Measurements from ENCODE around the gene HLA-DMA. TPM values are rescaled to one million over a fixed set of nuclear protein-coding genes. Genes with fewer than 3 reads are reported as not detected.

HLA-DMA gene
- polyA plus RNA-seq, 3 donors, result 434 to 526 (median 515) TPM

GRCh38 chr6:33000055-33000454 lies 47.2 kb upstream of the HLA-DMA start:
- H3K27me3 Mint-ChIP-seq (ENCODE audit: low read depth in 3 of 3), result peaks cover 11 to 13% (median 12%) of the 10 kb centered on the region in 3 donors
- no peaks in the 10 kb centered on the region for H3K36me3 Mint-ChIP-seq
- H3K9me3 Mint-ChIP-seq, result no peaks in the 10 kb centered on the region
- H3K36me3 ChIP-seq (replicated peaks in 1 of 2; ENCODE audit: control insufficient read depth in 1 of 2, insufficient read depth in 2 of 2, low read length in 2 of 2), result no peaks in the 10 kb centered on the region
- no peak overlapping the region for H3K4me3 ChIP-seq (replicated peaks in 1 of 3; ENCODE audit: low read depth in 2 of 3, low read length in 3 of 3)
- TF ChIP-seq CTCF (IDR thresholded peaks at IDR 0.05), result peak; percentile 19
- intact Hi-C loops (cut with micrococcal nuclease), result no loop called here
- peak in 2 of 3 donors; percentile 17 to 49 for DNase-seq
- no peak overlapping the region for H3K4me3 Mint-ChIP-seq
- peaks cover 3% of the 10 kb centered on the region in 2 donors for H3K27me3 ChIP-seq (ENCODE audit: control insufficient read depth in 2 of 2, insufficient read depth in 2 of 2, low read length in 2 of 2)
- WGBS (ENCODE audit: insufficient coverage), result 29% methylated on average over 5 of the region's 8 CpGs
- no peak overlapping the region for H3K4me2 ChIP-seq (replicated peaks; ENCODE audit: extremely low read depth, low read length, poor library complexity, severe bottlenecking)
- peak overlapping the region; percentile 2 for H2AFZ ChIP-seq (ENCODE audit: insufficient read depth, low read depth, low read length, poor library complexity, severe bottlenecking)
- peak overlapping the region in 1 of 7 donors; percentile 18 for H3K27ac Mint-ChIP-seq
- peaks cover 8 to 13% of the 10 kb centered on the region in 2 donors for H3K4me1 ChIP-seq (ENCODE audit: control insufficient read depth in 1 of 2, insufficient read depth in 2 of 2, low read length in 2 of 2)
- H3K79me2 ChIP-seq (ENCODE audit: insufficient read depth, low read length), result no peaks in the 10 kb centered on the region
- H3K27ac ChIP-seq (ENCODE audit: low read depth in 1 of 2, low read length in 2 of 2), result no peak overlapping the region
- H3K9me3 ChIP-seq (replicated peaks in 1 of 2; ENCODE audit: control insufficient read depth in 1 of 2, insufficient read depth in 1 of 2, low read length in 2 of 2), result no peaks in the 10 kb centered on the region
- H4K20me1 ChIP-seq (ENCODE audit: insufficient read depth, low read length), result no peaks in the 10 kb centered on the region
- no peak overlapping the region for H3K9ac ChIP-seq (ENCODE audit: insufficient read depth, low read length, poor library complexity, severe bottlenecking)
- H3K4me1 Mint-ChIP-seq, result peaks cover 11% of the 10 kb centered on the region

GRCh38 chr6:32995448-32995847 lies 42.6 kb upstream of the HLA-DMA start:
- Mint-ChIP-seq H3K4me1 (peaks cover 6% of the 10 kb centered on the region), H3K27ac (no peak overlapping the region), H3K9me3 (no peaks in the 10 kb centered on the region), H3K27me3 (ENCODE audit: low read depth in 3 of 3) (peaks cover 11 to 14% (median 12%) of the 10 kb centered on the region in 3 donors), H3K4me3 (no peak overlapping the region), H3K36me3 (no peaks in the 10 kb centered on the region)
- Histone ChIP-seq H3K27me3 (ENCODE audit: control insufficient read depth in 2 of 2, insufficient read depth in 2 of 2, low read length in 2 of 2) (peaks cover 3% of the 10 kb centered on the region in 2 donors), H3K4me1 (ENCODE audit: control insufficient read depth in 1 of 2, insufficient read depth in 2 of 2, low read length in 2 of 2) (peaks cover 5 to 6% of the 10 kb centered on the region in 2 donors), H4K20me1 (ENCODE audit: insufficient read depth, low read length) (no peaks in the 10 kb centered on the region), H3K9me3 (replicated peaks in 1 of 2; ENCODE audit: control insufficient read depth in 1 of 2, insufficient read depth in 1 of 2, low read length in 2 of 2) (no peaks in the 10 kb centered on the region), H3K27ac (ENCODE audit: low read depth in 1 of 2, low read length in 2 of 2) (no peak overlapping the region), H3K4me2 (replicated peaks; ENCODE audit: extremely low read depth, low read length, poor library complexity, severe bottlenecking) (no peak overlapping the region), H3K9ac (ENCODE audit: insufficient read depth, low read length, poor library complexity, severe bottlenecking) (no peak overlapping the region), H3K79me2 (ENCODE audit: insufficient read depth, low read length) (no peaks in the 10 kb centered on the region), H3K36me3 (replicated peaks in 1 of 2; ENCODE audit: control insufficient read depth in 1 of 2, insufficient read depth in 2 of 2, low read length in 2 of 2) (no peaks in the 10 kb centered on the region), H3K4me3 (replicated peaks in 1 of 3; ENCODE audit: low read depth in 2 of 3, low read length in 3 of 3) (no peak overlapping the region), H2AFZ (ENCODE audit: insufficient read depth, low read depth, low read length, poor library complexity, severe bottlenecking) (no peak overlapping the region)
- intact Hi-C loops (cut with micrococcal nuclease), result no loop called here
- no peak for TF ChIP-seq CTCF (IDR thresholded peaks at IDR 0.05)
- DNase-seq, result no peak
- no CpG with 5 or more reads among the region's 2 CpGs for WGBS (ENCODE audit: insufficient coverage)

Measured in CD14-positive monocyte (primary cell).